Breast epithelium (tissue), 4 donors: ENCODE results near the gene NACC2. TPM values are rescaled to one million over a fixed set of nuclear protein-coding genes. Genes with fewer than 3 reads are reported as not detected.

Source experiments
- DNase-seq, 2 donors: peaks; one replicate each; pipeline ENCODE4 v3.0.0-alpha.2; 2019; ENCODE audit warnings: low spot score in 2 of 2
- H3K27ac ChIP-seq, 2 donors: fragments of 200-600 bp; sonication (generic) in 1 of 2; one replicate each; pipeline ENCODE4 v1.5.1; 2016 to 2019; ENCODE audit warnings: mild to moderate bottlenecking in 1 of 2
- H3K27me3 ChIP-seq, 2 donors: fragments of 200-600 bp; sonication (generic) in 1 of 2; one replicate each; pipeline versions ENCODE4 v1.5.1 to v1.6.0; 2017 to 2019; ENCODE audit warnings: control low read depth in 1 of 2, mild to moderate bottlenecking in 1 of 2
- H3K36me3 ChIP-seq: fragments of 200-600 bp; one replicate; pipeline ENCODE4 v1.5.1; 2019
- H3K4me1 ChIP-seq, 2 donors: fragments of 200-600 bp; sonication (generic); one replicate each; pipeline ENCODE4 v1.5.1; 2016 to 2019; ENCODE audit warnings: control low read depth in 1 of 2
- H3K4me3 ChIP-seq, 3 donors: fragments of 200-600 bp; sonication (generic); 1 replicate in 2 of 3; 2 replicates in 1 of 3; pipeline ENCODE4 v1.5.1; 2016 to 2019; ENCODE audit warnings: mild to moderate bottlenecking in 3 of 3, moderate library complexity in 2 of 3
- H3K9me3 ChIP-seq, 2 donors: fragments of 200-600 bp; sonication (generic) in 1 of 2; one replicate each; pipeline ENCODE4 v1.5.1; 2016 to 2019; ENCODE audit warnings: control low read depth in 1 of 2
- POLR2A ChIP-seq: fragments of 450-650 bp; IDR thresholded peaks from one replicate; pipeline ENCODE4 v1.6.1; 2016; ENCODE audit warnings: antibody characterized with exemption, mild to moderate bottlenecking, moderate library complexity
- POLR2AphosphoS5 ChIP-seq, 3 donors: sonication (generic); formaldehyde crosslinking; IDR thresholded peaks; one replicate each; pipeline ENCODE4 v1.6.1; 2017; ENCODE audit warnings: antibody characterized with exemption in 3 of 3
- intact Hi-C: fragments of 100-400 bp; cut with DNase I; formaldehyde crosslinking; loops from one replicate; pipeline ENCODE4 v1.15.1; 2023; ENCODE audit warnings: low total_unique reads
- total RNA-seq, 3 donors: library from RNA; depleted of rRNA; stranded (reverse); fragments of >200 nt; gene quantifications; one replicate each; pipeline ENCODE4 v1.1.0, GENCODE V29; 2016
- TF ChIP-seq, protein P1 (sequence below), 3 donors: fragments of 450-650 bp; IDR thresholded peaks; one replicate each; pipeline ENCODE4 v1.5.1; 2016 to 2017; ENCODE audit warnings: antibody characterized with exemption in 3 of 3, mild to moderate bottlenecking in 3 of 3, moderate library complexity in 3 of 3

Gene NACC2
- total RNA-seq, 3 donors from 2014 or later: 14.0 to 24.2 (median 19.3) TPM

GRCh38 chr9:136133191-136133958 is 38.3 kb upstream of the NACC2 start:
- Histone ChIP-seq H3K27me3 (peaks cover 11 to 85% of the 10 kb centered on the region in 2 donors), H3K4me3 (peak overlapping the region; percentile 18 to 67 (median 42)), H3K27ac (no peak overlapping the region), H3K4me1 (peaks cover 3 to 6% of the 10 kb centered on the region in 2 donors), H3K36me3 (no peaks in the 10 kb centered on the region), H3K9me3 (no peaks in the 10 kb centered on the region)
- no peak for DNase-seq
- intact Hi-C loops: no loop called here
- TF ChIP-seq, protein P1, sequence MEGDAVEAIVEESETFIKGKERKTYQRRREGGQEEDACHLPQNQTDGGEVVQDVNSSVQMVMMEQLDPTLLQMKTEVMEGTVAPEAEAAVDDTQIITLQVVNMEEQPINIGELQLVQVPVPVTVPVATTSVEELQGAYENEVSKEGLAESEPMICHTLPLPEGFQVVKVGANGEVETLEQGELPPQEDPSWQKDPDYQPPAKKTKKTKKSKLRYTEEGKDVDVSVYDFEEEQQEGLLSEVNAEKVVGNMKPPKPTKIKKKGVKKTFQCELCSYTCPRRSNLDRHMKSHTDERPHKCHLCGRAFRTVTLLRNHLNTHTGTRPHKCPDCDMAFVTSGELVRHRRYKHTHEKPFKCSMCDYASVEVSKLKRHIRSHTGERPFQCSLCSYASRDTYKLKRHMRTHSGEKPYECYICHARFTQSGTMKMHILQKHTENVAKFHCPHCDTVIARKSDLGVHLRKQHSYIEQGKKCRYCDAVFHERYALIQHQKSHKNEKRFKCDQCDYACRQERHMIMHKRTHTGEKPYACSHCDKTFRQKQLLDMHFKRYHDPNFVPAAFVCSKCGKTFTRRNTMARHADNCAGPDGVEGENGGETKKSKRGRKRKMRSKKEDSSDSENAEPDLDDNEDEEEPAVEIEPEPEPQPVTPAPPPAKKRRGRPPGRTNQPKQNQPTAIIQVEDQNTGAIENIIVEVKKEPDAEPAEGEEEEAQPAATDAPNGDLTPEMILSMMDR (IDR thresholded peaks at IDR 0.05): peak in 1 of 3 donors; percentile 17
- TF ChIP-seq POLR2AphosphoS5 (IDR thresholded peaks at IDR 0.05): no peak
- TF ChIP-seq POLR2A: no peak

GRCh38 chr9:136132512-136133050 is 37.5 kb upstream of the NACC2 start:
- H3K4me1 ChIP-seq: peaks cover 2 to 3% of the 10 kb centered on the region in 2 donors
- TF ChIP-seq POLR2A: no peak
- TF ChIP-seq POLR2AphosphoS5 (IDR thresholded peaks at IDR 0.05): no peak
- TF ChIP-seq, protein P1 (IDR thresholded peaks at IDR 0.05): no peak
- no peaks in the 10 kb centered on the region for H3K36me3 ChIP-seq
- H3K9me3 ChIP-seq: no peaks in the 10 kb centered on the region
- no peak overlapping the region for H3K27ac ChIP-seq
- intact Hi-C loops: no loop called here
- H3K4me3 ChIP-seq: peak overlapping the region in 1 of 3 donors; percentile 67
- H3K27me3 ChIP-seq: peaks cover 11 to 86% of the 10 kb centered on the region in 2 donors
- DNase-seq: no peak

DNA sequence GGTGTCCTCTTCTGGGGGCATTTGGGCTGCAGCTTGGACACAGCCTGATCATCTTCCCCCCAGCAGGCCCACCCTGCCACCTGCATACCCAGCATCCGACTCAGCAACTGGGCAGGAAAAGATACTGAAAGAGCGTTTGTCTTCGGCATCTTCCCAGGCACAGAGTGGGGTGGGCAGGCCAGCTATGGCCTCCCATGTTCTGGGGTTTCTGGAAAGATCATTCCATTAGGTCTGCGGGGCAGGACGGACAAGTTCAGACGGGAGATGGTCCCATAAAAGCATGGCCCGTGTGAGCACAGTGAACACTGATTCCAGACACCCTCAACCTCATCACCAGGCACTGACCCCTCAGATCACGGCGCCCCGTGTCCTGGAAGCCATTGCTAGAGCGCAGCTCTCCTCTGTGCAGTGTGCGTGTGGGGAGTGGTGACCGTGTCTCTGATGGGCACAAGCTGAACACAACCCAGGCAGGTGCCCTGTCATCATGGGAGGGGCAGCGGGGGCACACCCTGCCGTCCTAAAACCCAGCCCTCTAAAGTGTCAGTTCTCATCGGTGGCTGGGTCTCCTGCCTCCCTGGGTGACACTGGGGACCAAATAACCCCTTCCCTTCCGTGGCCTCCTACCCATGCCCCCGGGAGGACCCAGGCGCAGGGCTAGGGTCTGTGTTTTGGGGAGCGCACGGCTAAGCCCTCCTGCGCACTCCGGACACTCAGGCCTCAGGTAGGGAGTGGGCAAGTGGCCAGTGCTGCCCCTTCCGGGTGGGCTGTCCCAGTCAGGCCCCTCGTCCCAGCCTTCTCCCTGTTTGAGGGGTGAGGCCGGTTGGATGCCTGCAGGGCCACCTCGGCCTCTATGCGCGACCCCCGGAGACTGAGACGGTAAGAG is 36.8 kb upstream of the NACC2 start:
- no peaks in the 10 kb centered on the region for H3K9me3 ChIP-seq
- no peak for DNase-seq
- no peak overlapping the region for H3K4me3 ChIP-seq
- TF ChIP-seq POLR2A (no peak), POLR2AphosphoS5 (IDR thresholded peaks at IDR 0.05) (no peak)
- TF ChIP-seq, protein P1 (IDR thresholded peaks at IDR 0.05): no peak
- H3K4me1 ChIP-seq: peaks cover 0 to 3% of the 10 kb centered on the region in 2 donors
- H3K27ac ChIP-seq: no peak overlapping the region
- no peaks in the 10 kb centered on the region for H3K36me3 ChIP-seq
- intact Hi-C loops: no loop called here
- H3K27me3 ChIP-seq: peaks cover 11 to 83% of the 10 kb centered on the region in 2 donors

DNA sequence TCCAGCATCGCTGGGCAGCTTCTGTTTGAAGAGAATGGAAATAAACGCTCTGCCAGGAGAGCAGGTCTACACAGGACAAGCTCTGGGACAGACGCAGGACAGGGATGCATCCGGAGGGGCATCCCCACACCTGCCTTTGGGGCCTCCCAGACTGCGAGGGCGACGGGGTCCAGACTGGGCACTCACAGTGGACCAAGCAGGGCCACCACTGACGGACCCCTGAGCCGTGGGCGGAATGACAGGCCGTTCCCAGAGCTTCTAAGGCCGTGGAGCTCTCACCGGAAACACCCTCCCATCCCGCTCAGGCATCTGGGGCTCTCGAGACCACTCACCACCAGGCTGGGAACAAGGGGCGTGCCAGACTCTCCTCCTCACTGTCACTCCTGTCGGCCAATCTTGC is 34.1 kb upstream of the NACC2 start:
- Histone ChIP-seq H3K9me3 (no peaks in the 10 kb centered on the region), H3K4me1 (peaks cover 0 to 3% of the 10 kb centered on the region in 2 donors), H3K27ac (no peak overlapping the region), H3K4me3 (no peak overlapping the region), H3K27me3 (peaks cover 11 to 73% of the 10 kb centered on the region in 2 donors), H3K36me3 (no peaks in the 10 kb centered on the region)
- no peak for DNase-seq
- intact Hi-C loops: no loop called here
- TF ChIP-seq POLR2AphosphoS5 (IDR thresholded peaks at IDR 0.05) (no peak), POLR2A (no peak)
- TF ChIP-seq, protein P1 (IDR thresholded peaks at IDR 0.05): no peak
